ENCODE measurements around the gene VPS33A.
A peak's percentile ranks its signal among the peaks of the same experiment; 100 is the strongest.

Gene VPS33A

DNA sequence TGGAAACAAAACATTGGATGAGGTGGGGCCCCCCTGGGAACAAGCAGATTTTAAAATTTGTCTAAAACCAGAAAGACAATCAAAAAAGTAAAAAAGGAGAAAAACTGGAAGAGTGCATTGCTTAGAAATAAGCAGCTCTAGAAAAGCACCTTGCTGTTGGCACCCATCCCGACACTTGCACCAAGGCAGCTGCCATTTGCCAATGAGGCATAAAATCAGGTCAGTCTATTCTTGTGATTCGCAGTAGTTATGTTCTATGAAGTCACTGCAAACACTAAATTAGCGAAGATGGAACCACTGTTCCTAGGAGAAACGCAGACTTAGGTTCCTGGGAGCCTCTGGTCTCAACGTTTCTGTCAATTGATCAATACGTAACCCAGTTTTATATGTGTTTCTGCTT lies 16.2 kb downstream of the VPS33A start:
- peak; percentile 36 for DNase-seq

DNA sequence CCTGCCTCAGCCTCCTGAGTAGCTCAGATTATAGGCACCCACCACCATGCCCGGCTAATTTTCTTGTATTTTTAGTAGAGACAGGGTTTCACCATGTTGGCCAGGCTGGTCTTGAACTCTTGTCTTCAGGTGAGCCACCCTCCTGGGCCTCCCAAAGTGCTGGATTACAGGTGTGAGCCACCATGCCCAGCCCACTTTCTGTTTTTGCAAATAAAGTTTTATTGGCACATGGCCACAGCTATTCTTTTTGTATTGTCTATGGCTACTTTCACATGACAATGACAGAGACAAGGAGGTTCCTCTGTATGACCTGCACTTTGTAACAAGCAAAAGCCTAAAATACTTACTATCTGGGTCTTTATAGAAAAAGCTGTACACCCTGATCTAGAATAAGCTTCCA lies 20.7 kb downstream of the VPS33A start:
- no peak for DNase-seq

DNA sequence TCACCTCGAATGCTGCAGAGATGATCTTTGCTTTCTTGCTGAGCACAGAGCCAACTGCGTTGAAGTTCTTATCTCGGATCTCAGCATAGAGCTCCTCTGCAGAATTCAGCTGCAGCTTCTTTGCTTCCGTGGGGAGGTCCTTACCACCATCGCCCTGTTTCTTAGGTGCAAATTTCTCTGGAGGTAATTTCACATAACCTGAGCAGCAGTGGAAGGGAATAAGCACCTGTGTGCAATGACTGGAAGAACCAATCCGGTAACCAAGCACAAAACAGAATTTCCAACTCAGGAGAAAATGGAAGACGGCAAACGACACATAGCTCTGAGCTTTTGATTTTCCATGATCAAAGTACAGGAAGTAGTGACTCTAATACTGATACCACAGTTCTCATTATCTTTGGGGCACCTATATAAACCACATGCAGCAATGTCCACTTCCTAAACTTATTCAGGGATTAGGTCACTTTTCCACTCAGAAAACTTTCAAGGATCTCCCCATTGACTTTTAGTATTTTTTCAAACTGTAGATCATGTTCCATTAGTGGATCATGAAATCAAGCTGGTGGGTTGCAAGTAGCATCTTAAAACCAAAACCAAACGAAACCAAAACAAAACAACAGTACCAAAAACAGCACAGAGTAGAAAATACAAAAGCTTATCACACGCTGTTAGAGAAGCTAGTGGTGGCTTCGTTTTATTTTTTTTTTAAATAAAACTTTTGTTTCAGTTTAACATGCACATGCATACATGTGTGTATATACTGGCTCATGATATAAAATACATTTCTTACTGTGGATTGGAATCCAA lies 21.5 kb downstream of the VPS33A start:
- DNase-seq = no peak

DNA sequence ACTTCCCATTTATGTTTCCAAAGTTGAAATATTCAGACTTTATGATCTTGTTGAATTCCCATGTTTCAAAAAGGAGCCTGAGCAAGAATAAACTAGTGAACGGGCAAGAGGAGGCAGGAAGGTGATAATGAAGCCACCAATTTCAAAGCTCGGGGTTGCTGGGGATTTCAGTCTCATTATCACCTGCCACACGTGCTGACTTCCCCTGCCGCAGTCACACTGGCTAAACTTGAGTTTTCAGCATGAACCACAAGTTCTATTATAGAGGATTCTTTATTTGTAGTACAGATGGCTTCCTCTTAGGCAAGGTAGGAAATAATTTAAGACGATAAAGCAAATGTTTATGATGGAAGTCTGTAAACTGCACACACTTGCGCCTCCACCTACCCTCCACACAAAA lies 22.3 kb downstream of the VPS33A start:
- DNase-seq = no peak

DNA sequence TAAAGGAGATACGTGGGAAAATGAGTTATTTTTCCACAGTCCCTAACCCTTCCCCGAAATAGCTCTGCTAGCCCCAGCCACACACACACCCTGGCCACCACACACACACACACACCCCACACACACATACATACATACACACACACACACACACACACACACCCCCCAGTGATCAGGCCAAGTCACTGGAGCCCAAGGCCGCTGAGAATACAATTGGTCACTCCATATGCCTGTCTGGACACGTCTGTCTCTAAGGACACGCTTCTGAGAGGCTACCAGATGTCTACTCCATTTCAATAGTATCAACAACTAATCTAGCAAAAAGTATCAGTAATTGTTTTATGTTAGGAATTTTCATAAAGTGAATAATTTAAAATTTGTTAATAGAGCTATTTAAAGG lies 27.4 kb downstream of the VPS33A start:
- DNase-seq = no peak

DNA sequence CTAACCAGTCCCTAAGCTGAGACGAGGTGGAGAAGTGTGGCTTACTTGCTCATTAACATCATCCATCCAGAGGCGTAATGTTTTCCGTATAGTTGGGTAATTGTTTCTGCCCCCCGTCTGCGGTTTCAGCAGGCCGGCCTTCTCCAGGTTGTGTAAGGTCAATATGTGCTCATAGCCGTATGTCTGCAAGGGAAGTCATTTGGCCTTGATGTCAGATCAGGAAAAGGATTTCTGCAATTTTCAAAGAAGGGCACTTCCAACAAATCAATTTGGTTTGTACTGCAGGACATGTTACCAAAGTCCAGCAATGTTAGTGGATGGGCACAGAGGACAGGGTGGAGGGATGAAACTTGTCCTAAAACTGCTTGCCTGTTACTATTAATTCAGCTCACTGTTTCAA lies 30.6 kb downstream of the VPS33A start:
- no peak for DNase-seq

DNA sequence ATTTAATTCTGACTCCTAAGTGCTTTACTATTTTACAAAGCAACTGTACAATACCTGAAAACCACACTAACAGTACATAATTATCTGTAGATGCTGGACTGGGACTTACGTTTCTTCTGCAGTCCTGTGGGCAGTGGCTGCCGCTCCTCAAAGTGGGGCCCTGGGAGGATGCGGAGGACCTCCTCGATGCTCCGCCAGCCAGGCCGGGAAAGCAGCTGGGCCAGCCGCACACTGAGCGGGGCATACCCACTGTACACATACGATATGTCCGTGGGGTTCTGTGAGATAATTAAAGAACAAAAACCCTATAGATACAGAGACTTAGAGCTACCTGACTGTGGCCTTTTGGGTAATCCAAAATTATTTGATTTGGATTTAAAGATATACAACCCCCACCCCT lies 33.6 kb downstream of the VPS33A start:
- DNase-seq = no peak

DNA sequence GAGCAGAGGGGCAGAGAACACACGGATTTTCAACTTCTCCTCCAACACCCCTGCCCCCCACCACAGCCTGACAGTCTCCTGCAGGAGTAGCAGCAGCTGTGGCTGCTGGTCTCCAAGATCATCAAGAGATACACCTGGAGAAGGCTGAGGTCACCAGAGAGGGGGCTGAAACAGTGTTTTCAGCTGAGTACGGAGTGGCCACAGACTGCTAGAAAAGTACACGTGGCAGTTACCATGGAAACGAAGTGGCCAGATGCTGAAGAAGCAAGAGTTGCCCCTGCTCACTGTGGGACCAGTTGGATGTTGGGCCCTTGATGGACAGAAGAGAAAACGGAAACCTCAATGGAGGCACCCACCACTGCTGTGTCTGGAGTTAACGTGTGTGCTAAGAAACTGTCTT lies 35.5 kb downstream of the VPS33A start:
- no peak for DNase-seq

DNA sequence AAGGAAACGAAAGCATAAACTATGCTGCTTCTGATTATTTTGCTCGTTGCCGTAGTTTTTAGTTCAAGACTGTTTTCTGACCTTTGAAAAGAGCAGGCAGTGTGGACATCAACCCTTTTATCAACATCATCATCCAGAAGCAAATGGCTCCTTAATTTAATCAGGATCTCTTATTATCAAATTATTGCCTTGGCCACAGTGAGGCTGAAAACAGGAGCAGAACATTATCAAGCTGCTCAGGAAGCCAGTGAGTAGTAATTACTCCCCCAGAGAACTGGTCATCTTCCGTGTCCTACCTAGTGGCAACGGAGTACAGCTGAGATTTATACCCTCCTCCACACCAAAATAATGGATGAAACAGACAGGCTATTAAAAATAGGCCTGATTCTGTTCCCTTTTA lies 38.2 kb downstream of the VPS33A start:
- DNase-seq = no peak

DNA sequence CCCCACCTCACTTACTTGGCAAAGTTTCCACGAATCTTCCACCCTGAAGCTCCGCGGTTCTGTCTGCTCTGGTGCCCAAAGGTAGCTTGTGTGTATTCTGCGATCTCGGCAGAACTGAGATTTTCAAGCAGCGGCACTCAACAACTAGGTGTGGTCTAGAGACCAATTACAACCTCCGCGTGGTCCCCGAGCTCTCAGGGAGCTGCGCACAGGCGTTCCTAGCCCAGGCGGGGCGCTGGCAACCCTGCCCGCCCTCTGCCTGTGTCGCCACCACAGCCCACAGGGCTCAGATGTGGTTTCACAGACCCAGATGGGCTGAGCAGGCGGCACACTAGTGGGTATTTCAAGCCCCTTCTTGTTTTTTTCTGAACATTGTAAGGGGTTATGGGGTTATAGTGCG lies 39.0 kb downstream of the VPS33A start:
- DNase-seq = no peak

DNA sequence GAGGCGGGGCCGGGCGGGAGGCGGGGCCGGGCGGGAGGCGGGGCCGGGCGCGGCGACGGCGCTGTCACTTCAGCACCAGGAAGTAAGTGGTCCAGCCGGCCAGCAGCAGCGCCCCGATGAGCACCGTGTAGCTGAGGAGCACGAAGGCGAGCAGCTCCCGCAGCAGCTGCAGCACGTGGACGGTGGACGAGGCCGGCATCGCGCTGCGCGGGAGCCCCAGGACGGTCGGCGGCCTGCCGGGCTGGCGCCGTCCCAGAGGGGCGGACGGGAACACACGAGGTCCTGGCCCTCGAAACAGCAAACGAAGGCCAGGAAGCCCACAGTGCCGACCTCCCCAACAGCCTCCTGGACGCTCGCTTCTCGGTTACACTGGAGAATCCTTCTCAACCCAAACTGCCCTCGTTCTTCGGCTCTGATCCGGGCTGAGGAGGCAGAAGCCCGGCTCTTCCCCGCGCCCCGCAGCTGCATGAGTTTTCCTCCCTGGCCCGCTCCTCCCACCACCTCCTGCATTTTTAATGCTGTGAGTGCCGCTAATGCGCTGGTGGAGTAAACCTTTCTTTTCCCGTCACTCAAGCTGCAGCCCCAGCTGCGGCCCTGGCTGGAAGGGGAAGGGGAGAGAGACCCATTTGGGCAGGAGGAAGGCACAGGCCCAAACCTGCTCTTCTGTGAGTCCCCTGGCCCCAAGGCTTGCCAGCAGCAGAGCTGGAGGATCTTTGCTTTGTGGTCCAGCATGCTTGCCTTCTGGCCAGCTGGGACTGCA lies 39.7 kb downstream of the VPS33A start:
- DNase-seq = no peak

DNA sequence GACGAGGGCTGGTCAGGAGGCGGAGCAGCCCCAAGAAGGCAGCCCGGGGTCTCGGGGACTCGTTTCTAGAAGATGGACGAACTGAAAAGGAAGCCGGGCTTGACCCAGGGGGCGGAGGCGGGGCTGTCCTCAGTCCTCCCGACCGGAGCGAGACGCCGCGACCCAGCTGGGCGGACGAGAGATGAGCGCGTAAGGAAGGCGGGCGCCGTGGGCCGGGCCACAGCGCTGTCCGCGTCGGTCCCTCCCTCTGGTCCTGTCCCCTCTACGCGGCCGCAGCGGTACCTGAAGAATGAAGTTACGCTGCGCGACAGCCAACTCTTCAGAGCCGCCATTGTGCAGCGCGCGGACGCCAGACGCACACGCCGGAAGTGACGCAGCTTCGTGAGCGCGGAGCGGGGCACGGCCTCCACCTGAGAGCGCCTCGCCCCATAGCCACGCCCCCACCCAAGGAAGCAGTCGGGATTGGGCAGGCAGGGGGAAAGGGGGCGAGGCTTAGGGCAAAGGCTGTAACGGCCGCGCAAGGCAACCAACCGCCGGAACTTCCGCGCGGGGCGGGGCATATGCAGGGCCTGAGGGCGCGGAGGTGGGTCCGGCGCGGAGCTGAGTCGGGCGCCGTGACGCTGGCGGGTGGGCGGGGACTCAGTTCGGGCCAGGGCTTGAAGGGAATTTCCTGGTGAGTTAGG lies 40.5 kb downstream of the VPS33A start, which contains the start of gene DIABLO:
Gene DIABLO, minus strand, starts transcription at position 370 of the 683 bp plus-strand sequence. Its CDS starts 38 bp downstream, at position 332.
- peak; percentile 99 for DNase-seq

DNA sequence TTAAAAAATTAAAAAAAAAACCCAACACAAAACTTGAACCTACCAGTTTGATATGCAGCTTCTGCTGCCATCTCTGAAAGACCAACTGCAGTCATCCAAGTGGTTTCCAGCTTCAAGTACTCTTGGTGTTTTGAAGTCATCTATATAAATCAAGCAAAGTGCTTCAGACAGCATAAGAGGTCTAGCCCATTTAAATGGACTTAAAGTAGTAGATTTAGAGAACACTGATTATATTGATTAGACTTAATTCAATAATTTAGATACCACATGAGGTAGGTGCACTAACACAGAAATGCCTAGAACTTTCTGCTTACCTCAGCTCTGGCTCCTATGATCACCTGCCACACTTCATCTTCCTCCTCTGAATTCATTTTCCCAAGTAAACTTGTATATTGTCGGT lies 49.8 kb downstream of the VPS33A start:
- DNase-seq = no peak

DNA sequence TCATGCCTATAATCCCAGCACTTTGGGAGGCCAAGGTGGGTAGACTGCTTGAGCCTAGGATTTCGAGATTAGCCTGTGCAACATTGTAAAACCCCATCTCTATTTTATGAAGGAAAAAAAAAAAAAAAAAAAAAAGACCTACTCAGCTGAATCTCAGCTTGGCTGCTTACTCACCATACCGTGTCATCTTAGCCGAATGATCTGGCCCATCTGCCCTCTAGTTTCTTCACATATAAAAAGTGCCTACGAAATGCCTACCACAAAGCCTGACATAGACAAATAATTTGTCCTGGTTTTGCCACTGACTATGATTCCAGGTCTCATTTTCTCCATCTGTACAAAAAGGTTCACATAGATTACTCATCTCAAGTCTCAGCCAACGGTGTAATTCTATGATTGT lies 50.5 kb downstream of the VPS33A start:
- no peak for DNase-seq

DNA sequence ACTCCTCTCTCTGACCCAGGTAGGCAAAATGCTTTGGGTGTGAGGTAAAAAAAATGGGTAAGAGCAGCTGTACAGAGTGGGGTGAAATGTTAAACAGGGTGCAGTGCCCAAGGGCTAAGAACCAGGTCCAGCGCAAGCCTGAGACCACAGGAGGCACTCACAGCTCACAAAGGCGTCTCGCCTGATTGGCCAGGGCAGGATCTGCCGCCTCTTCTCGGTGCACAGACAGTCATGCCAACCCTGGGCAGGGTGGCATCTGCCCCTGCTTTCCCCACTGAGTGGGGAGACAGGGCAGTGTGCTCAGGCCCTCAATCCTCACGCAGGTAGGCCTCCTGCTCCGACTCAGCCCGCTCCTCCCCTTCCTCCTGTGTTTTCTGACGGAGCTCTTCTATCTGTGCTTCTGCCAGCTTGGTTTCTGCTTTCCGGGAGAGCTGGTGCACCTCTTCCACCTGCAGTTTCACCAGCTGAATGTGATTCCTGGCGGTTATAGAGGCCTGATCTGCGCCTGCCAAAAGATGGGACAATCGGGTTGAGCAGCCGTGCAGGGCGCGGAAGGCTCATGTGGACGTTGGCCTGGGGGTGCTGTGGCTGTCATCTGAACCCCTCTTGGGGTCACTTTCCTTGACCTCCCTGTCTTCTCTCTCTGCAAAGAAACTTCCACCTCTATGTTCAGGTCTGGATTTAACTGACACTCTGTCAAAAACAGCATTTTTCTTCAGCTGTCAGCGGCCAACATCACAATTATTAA lies 58.0 kb downstream of the VPS33A start:
- no peak for DNase-seq

DNA sequence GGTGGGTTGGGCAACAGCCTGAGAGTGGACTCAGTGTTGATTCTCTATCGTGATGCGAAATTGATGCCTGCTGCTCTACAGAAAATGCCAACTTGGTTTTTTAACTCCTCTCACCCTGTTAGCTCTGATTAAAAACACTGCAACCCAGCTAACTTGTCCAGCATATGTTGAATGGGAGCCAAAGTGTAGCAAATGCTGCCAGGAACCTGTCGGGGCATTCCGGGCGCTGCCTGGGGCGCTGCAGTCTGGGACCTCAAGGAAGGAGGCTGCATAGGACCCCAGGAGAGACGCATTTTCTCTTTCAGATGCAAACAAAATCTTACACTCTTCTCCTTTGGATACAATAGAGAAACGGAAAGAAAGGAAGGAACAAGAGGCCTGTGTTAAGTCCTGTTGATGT lies 58.9 kb downstream of the VPS33A start:
- DNase-seq = no peak

DNA sequence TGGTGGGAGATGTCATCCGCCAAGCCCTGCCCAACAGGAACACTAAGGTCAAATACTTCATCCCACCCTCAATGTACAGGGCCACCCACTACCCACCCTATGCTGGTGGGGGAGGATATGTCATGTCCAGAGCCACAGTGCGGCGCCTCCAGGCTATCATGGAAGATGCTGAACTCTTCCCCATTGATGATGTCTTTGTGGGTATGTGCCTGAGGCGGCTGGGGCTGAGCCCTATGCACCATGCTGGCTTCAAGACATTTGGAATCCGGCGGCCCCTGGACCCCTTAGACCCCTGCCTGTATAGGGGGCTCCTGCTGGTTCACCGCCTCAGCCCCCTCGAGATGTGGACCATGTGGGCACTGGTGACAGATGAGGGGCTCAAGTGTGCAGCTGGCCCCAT lies 59.3 kb downstream of the VPS33A start:
- no peak for DNase-seq

DNA sequence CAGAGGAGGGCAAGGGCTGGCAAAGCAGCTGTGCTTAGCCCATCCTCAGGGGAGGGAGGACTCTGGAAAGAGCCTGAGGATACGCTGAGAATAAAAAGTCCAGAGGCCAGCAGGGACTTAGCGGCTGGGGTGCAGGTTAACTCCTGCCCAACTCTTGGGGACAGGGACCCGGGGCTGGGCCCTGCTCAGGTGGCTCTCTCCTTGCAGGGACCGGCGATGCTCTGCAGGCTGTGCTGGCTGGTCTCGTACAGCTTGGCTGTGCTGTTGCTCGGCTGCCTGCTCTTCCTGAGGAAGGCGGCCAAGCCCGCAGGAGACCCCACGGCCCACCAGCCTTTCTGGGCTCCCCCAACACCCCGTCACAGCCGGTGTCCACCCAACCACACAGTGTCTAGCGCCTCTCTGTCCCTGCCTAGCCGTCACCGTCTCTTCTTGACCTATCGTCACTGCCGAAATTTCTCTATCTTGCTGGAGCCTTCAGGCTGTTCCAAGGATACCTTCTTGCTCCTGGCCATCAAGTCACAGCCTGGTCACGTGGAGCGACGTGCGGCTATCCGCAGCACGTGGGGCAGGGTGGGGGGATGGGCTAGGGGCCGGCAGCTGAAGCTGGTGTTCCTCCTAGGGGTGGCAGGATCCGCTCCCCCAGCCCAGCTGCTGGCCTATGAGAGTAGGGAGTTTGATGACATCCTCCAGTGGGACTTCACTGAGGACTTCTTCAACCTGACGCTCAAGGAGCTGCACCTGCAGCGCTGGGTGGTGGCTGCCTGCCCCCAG lies 60.0 kb downstream of the VPS33A start:
- DNase-seq = no peak

DNA sequence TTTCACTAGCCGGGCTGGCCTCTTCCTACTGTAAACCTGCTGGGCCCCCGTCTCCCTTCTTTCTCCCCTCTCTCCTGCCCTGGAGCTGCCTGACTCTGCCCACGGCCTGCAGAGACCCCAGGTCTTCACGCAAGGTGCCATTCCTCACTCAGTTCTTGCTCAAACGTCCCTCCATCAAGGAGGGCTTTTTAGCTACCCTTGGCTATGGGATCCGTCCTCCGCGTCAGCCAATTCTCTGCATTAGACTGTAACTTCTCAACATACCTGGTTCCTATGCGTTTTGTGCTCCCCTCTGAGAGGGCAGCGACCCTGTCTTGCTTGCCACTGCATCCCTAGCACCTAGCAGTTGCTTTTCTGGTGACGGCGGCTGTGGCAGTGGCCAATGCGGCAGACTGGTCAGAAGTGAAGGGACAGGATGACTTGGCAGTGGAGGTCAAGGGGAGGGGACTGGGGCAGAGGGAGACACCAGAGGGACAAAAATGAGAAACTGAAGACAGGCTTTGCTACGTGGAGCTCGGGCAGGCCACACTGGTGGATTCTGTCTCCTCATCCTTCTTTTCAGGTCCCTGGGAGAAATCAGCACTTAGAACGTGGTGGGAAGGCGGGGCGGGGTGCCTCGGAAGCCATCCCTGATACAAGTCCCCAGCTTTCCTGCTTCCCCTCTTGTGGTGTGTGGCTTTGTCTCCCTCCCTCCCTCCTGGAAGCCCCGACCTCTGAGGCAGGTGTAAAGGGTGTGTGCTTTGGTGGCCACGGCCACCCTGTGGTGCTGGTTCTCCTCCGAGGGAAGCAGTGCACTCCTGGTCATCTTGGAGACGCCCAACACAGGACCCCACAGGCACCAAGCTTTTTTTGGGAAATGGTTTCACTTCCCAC lies 61.0 kb downstream of the VPS33A start:
- DNase-seq = no peak

DNA sequence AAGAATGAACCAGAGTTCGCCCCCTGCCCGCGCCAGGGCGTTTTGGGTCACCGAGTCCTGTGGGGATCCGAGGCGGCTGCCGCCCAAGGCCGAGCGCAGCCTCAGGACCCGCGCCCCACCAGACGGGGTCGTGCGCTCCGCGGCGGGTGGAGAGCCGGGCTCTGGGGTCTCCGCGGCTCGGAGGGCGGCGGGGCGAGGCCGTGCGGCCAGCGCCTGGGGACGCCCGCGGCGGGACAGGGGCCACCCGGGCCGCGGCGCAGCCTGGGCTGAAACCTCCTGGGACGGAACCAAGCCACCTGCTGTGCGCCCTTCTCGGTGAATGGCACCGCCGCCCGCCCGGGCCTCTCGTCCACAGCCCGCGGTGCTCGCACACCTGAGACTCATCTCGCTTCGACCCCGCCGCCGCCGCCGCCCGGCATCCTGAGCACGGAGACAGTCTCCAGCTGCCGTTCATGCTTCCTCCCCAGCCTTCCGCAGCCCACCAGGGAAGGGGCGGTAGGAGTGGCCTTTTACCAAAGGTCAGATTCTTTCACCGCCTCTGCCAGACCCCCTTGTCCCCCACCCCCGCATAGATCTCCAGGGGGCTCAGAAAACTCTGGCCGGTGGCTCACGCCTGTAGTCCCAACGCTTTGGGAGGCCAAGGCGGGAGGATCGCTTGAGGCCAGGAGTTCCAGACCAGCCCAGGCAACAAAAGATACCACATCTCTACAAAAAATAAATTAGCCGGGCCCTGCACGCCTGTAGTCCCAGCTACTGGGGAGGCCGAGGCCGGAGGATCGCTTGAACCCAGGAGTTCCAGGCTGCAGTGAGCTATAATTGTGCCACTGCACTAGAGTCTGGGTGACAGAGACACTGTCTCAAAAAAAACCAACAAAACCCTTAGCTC lies 61.9 kb downstream of the VPS33A start:
- no peak for DNase-seq

Measured in NCI-H2171 (cell line).